ENCODE measurements around the gene CDC37L1.
"Not testable (repeated sequence)": the region's sequence is repeated elsewhere in the genome, so short reads cannot be mapped to it uniquely, and the experiment has no call there.

CDC37L1 gene

GRCh38 chr9:4746278-4747030 lies 67.1 kb downstream of the CDC37L1 start:
- Histone ChIP-seq H3K79me2 (ENCODE audit: insufficient read depth, low read length) (no peaks in the 10 kb centered on the region), H3K27ac (ENCODE audit: low read depth, low read length, poor library complexity, severe bottlenecking) (no peak overlapping the region), H3F3A (ENCODE audit: insufficient read depth, low read length) (no peaks in the 10 kb centered on the region), H3K4me3 (ENCODE audit: low read depth, low read length, poor library complexity, severe bottlenecking) (no peak overlapping the region), H3K9me2 (ENCODE audit: low read depth, low read length) (no peaks in the 10 kb centered on the region), H3K27me3 (ENCODE audit: insufficient read depth, low read length) (no peaks in the 10 kb centered on the region), H4K20me1 (ENCODE audit: insufficient read depth, low read length) (no peaks in the 10 kb centered on the region), H2AFZ (ENCODE audit: low read length) (no peak overlapping the region), H3K4me1 (ENCODE audit: insufficient read depth, low read length, severe bottlenecking) (peaks cover 9% of the 10 kb centered on the region), H3K9me3 (ENCODE audit: low read length) (no peaks in the 10 kb centered on the region), H3K4me2 (ENCODE audit: low read length) (no peak overlapping the region), H3K9ac (ENCODE audit: low read length) (no peak overlapping the region), H3K36me3 (ENCODE audit: insufficient read depth, low read length) (no peaks in the 10 kb centered on the region; the same call in 1 of the 2 replicates)
- TF ChIP-seq CTCF (IDR thresholded peaks at IDR 0.05; ENCODE audit: low read length) (no peak), EZH2 (IDR thresholded peaks at IDR 0.05; ENCODE audit: borderline replicate concordance, low read length) (no peak)

- no peaks in the 10 kb centered on the region for H3F3A ChIP-seq (ENCODE audit: insufficient read depth, low read length)
- H2AFZ ChIP-seq (ENCODE audit: low read length), result no peak overlapping the region
- TF ChIP-seq CTCF (IDR thresholded peaks at IDR 0.05; ENCODE audit: low read length) (no peak), EZH2 (IDR thresholded peaks at IDR 0.05; ENCODE audit: borderline replicate concordance, low read length) (no peak)
- H3K9me2 ChIP-seq (ENCODE audit: low read depth, low read length), result no peaks in the 10 kb centered on the region
- no peak overlapping the region for H3K9ac ChIP-seq (ENCODE audit: low read length)
- no peak overlapping the region for H3K27ac ChIP-seq (ENCODE audit: low read depth, low read length, poor library complexity, severe bottlenecking)
- no peaks in the 10 kb centered on the region for H3K4me1 ChIP-seq (ENCODE audit: insufficient read depth, low read length, severe bottlenecking)
- no peak overlapping the region for H3K4me3 ChIP-seq (ENCODE audit: low read depth, low read length, poor library complexity, severe bottlenecking)
- no peaks in the 10 kb centered on the region; the same call in 1 of the 2 replicates for H3K36me3 ChIP-seq (ENCODE audit: insufficient read depth, low read length)
- no peak overlapping the region for H3K4me2 ChIP-seq (ENCODE audit: low read length)
- no peaks in the 10 kb centered on the region for H3K9me3 ChIP-seq (ENCODE audit: low read length)
- H4K20me1 ChIP-seq (ENCODE audit: insufficient read depth, low read length), result no peaks in the 10 kb centered on the region
- H3K79me2 ChIP-seq (ENCODE audit: insufficient read depth, low read length), result no peaks in the 10 kb centered on the region
- peaks cover 7% of the 10 kb centered on the region; the same call in 1 of the 2 replicates for H3K27me3 ChIP-seq (ENCODE audit: insufficient read depth, low read length)
These were observed 69.2 kb downstream of the CDC37L1 start for GRCh38 chr9:4748612-4749011.

- Histone ChIP-seq H3K4me1 (ENCODE audit: insufficient read depth, low read length, severe bottlenecking) (no peaks in the 10 kb centered on the region), H4K20me1 (ENCODE audit: insufficient read depth, low read length) (no peaks in the 10 kb centered on the region), H3K9me3 (ENCODE audit: low read length) (no peaks in the 10 kb centered on the region), H3K4me3 (ENCODE audit: low read depth, low read length, poor library complexity, severe bottlenecking) (no peak overlapping the region), H3F3A (ENCODE audit: insufficient read depth, low read length) (no peaks in the 10 kb centered on the region), H3K27me3 (ENCODE audit: insufficient read depth, low read length) (peaks cover 7% of the 10 kb centered on the region; the same call in 1 of the 2 replicates), H3K27ac (ENCODE audit: low read depth, low read length, poor library complexity, severe bottlenecking) (no peak overlapping the region), H3K9me2 (ENCODE audit: low read depth, low read length) (no peaks in the 10 kb centered on the region), H2AFZ (ENCODE audit: low read length) (no peak overlapping the region), H3K9ac (ENCODE audit: low read length) (no peak overlapping the region), H3K79me2 (ENCODE audit: insufficient read depth, low read length) (no peaks in the 10 kb centered on the region), H3K36me3 (ENCODE audit: insufficient read depth, low read length) (no peaks in the 10 kb centered on the region; the same call in 1 of the 2 replicates), H3K4me2 (ENCODE audit: low read length) (no peak overlapping the region)
- TF ChIP-seq CTCF (IDR thresholded peaks at IDR 0.05; ENCODE audit: low read length), result peak; percentile 70
- no peak for TF ChIP-seq EZH2 (IDR thresholded peaks at IDR 0.05; ENCODE audit: borderline replicate concordance, low read length)
These were observed 70.8 kb downstream of the CDC37L1 start for GRCh38 chr9:4750023-4750673.

GRCh38 chr9:4754530-4754929 lies 75.2 kb downstream of the CDC37L1 start:
- not testable (repeated sequence) for H3K79me2 ChIP-seq (ENCODE audit: insufficient read depth, low read length); H2AFZ ChIP-seq (ENCODE audit: low read length); H3K27ac ChIP-seq (ENCODE audit: low read depth, low read length, poor library complexity, severe bottlenecking); H3K9me2 ChIP-seq (ENCODE audit: low read depth, low read length); H3K4me2 ChIP-seq (ENCODE audit: low read length); H3F3A ChIP-seq (ENCODE audit: insufficient read depth, low read length); H3K9me3 ChIP-seq (ENCODE audit: low read length); H3K4me1 ChIP-seq (ENCODE audit: insufficient read depth, low read length, severe bottlenecking); H4K20me1 ChIP-seq (ENCODE audit: insufficient read depth, low read length); H3K27me3 ChIP-seq (ENCODE audit: insufficient read depth, low read length); H3K4me3 ChIP-seq (ENCODE audit: low read depth, low read length, poor library complexity, severe bottlenecking); H3K9ac ChIP-seq (ENCODE audit: low read length); H3K36me3 ChIP-seq (ENCODE audit: insufficient read depth, low read length)
